Measurements from ENCODE around the gene LRFN3.
"Not testable (repeated sequence)": the region's sequence is repeated elsewhere in the genome, so short reads cannot be mapped to it uniquely, and the experiment has no call there.

LRFN3 gene

DNA sequence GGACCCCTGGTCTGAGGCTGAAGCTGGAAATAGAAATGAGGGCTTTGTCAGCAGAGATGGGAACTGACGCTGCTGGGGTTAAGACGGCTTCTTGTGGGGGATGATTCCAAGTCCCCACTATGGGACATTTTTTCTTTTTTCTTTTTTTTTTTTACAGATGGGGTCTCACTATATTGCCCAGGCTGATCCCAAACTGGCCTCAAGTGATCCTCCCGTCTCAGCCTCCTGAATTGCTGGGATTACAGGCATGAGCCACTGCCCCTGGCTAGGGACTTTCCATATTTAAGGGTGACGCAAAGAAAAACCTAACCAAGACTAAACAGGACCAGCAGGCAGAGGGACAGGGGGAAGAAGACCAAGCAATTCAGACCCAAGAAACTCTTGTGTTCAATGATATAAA, 10.0 kb downstream of the LRFN3 start:
- Mint-ChIP-seq H3K4me1 (peaks cover 47% of the 10 kb centered on the region), H3K4me3 (no peak overlapping the region), H3K9me3 (no peaks in the 10 kb centered on the region), H3K27me3 (no peaks in the 10 kb centered on the region), H3K36me3 (ENCODE audit: insufficient read depth) (peaks cover 25% of the 10 kb centered on the region), H3K27ac (ENCODE audit: low read depth) (peak overlapping the region; percentile 90)
- ATAC-seq (replicated peaks; ENCODE audit: extremely low read depth, poor library complexity, severe bottlenecking) (no peak), DNase-seq (ENCODE audit: low spot score in 2 of 2) (no peak)

- no peak overlapping the region for H3K4me3 Mint-ChIP-seq
- no peak for ATAC-seq (replicated peaks; ENCODE audit: extremely low read depth, poor library complexity, severe bottlenecking)
- H3K27ac Mint-ChIP-seq (ENCODE audit: low read depth) = no peak overlapping the region
- no peaks in the 10 kb centered on the region for H3K9me3 Mint-ChIP-seq
- H3K27me3 Mint-ChIP-seq = no peaks in the 10 kb centered on the region
- peaks cover 58% of the 10 kb centered on the region for H3K4me1 Mint-ChIP-seq
- peaks cover 28% of the 10 kb centered on the region for H3K36me3 Mint-ChIP-seq (ENCODE audit: insufficient read depth)
- DNase-seq (ENCODE audit: low spot score in 2 of 2) = no peak
These were observed 13.0 kb downstream of the LRFN3 start for GRCh38 chr19:35949131-35949530.

GRCh38 chr19:35955881-35956634, 19.9 kb downstream of the LRFN3 start:
- H3K4me3 Mint-ChIP-seq = no peak overlapping the region
- DNase-seq (ENCODE audit: low spot score in 2 of 2) (no peak), ATAC-seq (replicated peaks; ENCODE audit: extremely low read depth, poor library complexity, severe bottlenecking) (no peak)
- no peaks in the 10 kb centered on the region for H3K27me3 Mint-ChIP-seq
- no peak overlapping the region for H3K27ac Mint-ChIP-seq (ENCODE audit: low read depth)
- peaks cover 10% of the 10 kb centered on the region for H3K36me3 Mint-ChIP-seq (ENCODE audit: insufficient read depth)
- H3K4me1 Mint-ChIP-seq = peaks cover 59% of the 10 kb centered on the region
- no peaks in the 10 kb centered on the region for H3K9me3 Mint-ChIP-seq

DNA sequence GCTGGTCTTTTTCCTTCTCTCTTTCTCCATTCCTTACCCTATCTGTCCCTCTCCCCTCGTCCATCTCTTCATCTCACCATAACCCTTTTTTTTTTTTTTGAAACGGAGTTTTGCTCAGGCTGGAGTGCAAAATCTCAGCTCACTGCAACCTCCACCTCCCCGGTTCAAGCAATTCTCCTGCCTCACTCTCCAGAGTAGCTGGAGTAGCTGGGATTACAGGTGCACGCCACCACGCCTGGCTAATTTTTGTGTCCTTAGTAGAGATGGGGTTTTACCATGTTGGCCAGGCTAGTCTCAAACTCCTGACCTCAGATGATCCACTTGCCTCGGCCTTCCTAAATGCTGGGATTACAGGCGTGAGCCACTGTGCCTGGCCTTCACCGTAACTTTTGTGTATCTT, 21.2 kb downstream of the LRFN3 start:
- not testable (repeated sequence) for H3K4me3 Mint-ChIP-seq; H3K27me3 Mint-ChIP-seq; DNase-seq (ENCODE audit: low spot score in 2 of 2); ATAC-seq (replicated peaks; ENCODE audit: extremely low read depth, poor library complexity, severe bottlenecking); H3K9me3 Mint-ChIP-seq
- peaks cover 10% of the 10 kb centered on the region for H3K36me3 Mint-ChIP-seq (ENCODE audit: insufficient read depth)
- H3K4me1 Mint-ChIP-seq = peaks cover 50% of the 10 kb centered on the region
- peak overlapping the region; percentile 82 for H3K27ac Mint-ChIP-seq (ENCODE audit: low read depth)

DNA sequence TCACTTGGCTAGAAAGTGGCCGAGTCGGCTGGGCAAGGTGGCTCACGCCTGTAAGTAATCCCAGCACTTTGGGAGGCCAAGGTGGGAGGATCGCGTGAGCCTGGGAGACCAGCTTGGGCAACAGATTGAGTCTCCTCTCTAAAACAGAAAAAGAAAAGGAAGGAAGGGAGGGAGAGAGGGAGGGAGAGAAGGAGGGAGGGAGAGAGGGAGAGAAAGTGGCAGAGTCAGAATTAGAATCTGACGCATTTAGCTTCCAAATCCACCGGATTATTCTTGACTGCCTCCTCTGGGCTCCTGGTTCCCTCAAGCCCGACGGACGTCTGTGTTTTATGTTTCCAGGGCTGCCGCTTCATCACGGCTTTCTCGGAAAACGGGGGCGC, 22.5 kb downstream of the LRFN3 start:
- peaks cover 5% of the 10 kb centered on the region for H3K36me3 Mint-ChIP-seq (ENCODE audit: insufficient read depth)
- DNase-seq (ENCODE audit: low spot score in 2 of 2) (no peak), ATAC-seq (replicated peaks; ENCODE audit: extremely low read depth, poor library complexity, severe bottlenecking) (no peak)
- peaks cover 37% of the 10 kb centered on the region for H3K4me1 Mint-ChIP-seq
- no peaks in the 10 kb centered on the region for H3K27me3 Mint-ChIP-seq
- H3K4me3 Mint-ChIP-seq = peak overlapping the region; percentile 77
- H3K9me3 Mint-ChIP-seq = no peaks in the 10 kb centered on the region
- H3K27ac Mint-ChIP-seq (ENCODE audit: low read depth) = peak overlapping the region; percentile 68

GRCh38 chr19:35959040-35959967, 23.1 kb downstream of the LRFN3 start:
- DNase-seq (ENCODE audit: low spot score in 2 of 2) (peak; percentile 65 to 74), ATAC-seq (replicated peaks; ENCODE audit: extremely low read depth, poor library complexity, severe bottlenecking) (peak; percentile 98)
- Mint-ChIP-seq H3K4me1 (peaks cover 31% of the 10 kb centered on the region), H3K4me3 (peak overlapping the region; percentile 77), H3K27me3 (no peaks in the 10 kb centered on the region), H3K36me3 (ENCODE audit: insufficient read depth) (peaks cover 2% of the 10 kb centered on the region), H3K27ac (ENCODE audit: low read depth) (no peak overlapping the region), H3K9me3 (no peaks in the 10 kb centered on the region)

DNA sequence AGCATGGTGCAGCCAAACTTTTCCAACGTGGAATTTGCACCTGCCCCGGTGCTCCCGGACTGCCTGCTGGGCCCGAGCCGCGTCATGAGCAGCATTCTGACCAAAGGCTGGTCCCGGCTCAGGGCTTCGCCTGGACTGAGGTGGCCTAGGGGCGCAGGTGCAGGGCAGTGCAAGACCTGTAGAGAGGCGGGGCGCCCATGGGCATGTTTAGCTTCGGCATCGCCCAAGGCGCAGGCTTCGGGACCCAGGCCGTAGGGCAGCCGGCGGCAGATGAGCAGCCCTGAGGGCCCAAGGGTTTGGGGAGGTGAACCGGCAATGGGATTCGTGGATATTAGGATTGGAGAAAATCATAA, 23.8 kb downstream of the LRFN3 start:
- peak overlapping the region; percentile 77 for H3K4me3 Mint-ChIP-seq
- no peak overlapping the region for H3K27ac Mint-ChIP-seq (ENCODE audit: low read depth)
- no peaks in the 10 kb centered on the region for H3K27me3 Mint-ChIP-seq
- no peak for ATAC-seq (replicated peaks; ENCODE audit: extremely low read depth, poor library complexity, severe bottlenecking)
- H3K36me3 Mint-ChIP-seq (ENCODE audit: insufficient read depth) = peaks cover 2% of the 10 kb centered on the region
- peaks cover 29% of the 10 kb centered on the region for H3K4me1 Mint-ChIP-seq
- no peak for DNase-seq (ENCODE audit: low spot score in 2 of 2)
- H3K9me3 Mint-ChIP-seq = no peaks in the 10 kb centered on the region

DNA sequence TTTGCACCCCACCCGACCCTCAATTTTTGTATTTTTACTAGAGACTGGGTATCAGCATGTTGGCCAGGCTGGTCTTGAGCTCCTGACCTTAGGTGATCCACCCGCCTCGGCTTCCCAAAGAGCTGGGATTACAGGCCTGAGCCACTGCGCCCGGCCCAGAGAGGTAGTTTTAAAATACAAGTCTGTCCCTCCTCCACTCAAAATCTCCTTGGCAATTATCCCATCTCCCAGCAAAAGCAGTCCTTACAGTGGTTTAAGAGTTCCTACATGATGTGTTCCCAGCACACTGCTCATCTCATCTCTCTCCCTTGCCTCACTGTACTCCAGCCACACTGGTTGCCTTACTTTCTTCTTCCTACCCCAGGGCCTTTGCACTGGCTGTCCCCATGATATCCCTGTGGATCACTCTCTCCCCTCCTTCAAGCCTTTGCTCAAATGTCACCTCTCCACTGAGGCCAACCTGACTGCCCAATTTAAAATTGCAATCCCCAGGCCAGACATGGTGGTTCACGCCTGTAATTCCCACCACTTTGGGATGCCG, 24.3 kb downstream of the LRFN3 start:
- H3K27ac Mint-ChIP-seq (ENCODE audit: low read depth) = no peak overlapping the region
- no peaks in the 10 kb centered on the region for H3K9me3 Mint-ChIP-seq
- H3K36me3 Mint-ChIP-seq (ENCODE audit: insufficient read depth) = peaks cover 2% of the 10 kb centered on the region
- ATAC-seq (replicated peaks; ENCODE audit: extremely low read depth, poor library complexity, severe bottlenecking) (no peak), DNase-seq (ENCODE audit: low spot score in 2 of 2) (no peak)
- peak overlapping the region; percentile 54 for H3K4me3 Mint-ChIP-seq
- peaks cover 25% of the 10 kb centered on the region for H3K4me1 Mint-ChIP-seq
- no peaks in the 10 kb centered on the region for H3K27me3 Mint-ChIP-seq

- no peaks in the 10 kb centered on the region for H3K9me3 Mint-ChIP-seq
- ATAC-seq (replicated peaks; ENCODE audit: extremely low read depth, poor library complexity, severe bottlenecking) (no peak), DNase-seq (ENCODE audit: low spot score in 2 of 2) (no peak)
- no peaks in the 10 kb centered on the region for H3K36me3 Mint-ChIP-seq (ENCODE audit: insufficient read depth)
- no peak overlapping the region for H3K4me3 Mint-ChIP-seq
- no peak overlapping the region for H3K27ac Mint-ChIP-seq (ENCODE audit: low read depth)
- no peaks in the 10 kb centered on the region for H3K27me3 Mint-ChIP-seq
- peaks cover 34% of the 10 kb centered on the region for H3K4me1 Mint-ChIP-seq
These were observed 27.3 kb downstream of the LRFN3 start for GRCh38 chr19:35963514-35963913.

DNA sequence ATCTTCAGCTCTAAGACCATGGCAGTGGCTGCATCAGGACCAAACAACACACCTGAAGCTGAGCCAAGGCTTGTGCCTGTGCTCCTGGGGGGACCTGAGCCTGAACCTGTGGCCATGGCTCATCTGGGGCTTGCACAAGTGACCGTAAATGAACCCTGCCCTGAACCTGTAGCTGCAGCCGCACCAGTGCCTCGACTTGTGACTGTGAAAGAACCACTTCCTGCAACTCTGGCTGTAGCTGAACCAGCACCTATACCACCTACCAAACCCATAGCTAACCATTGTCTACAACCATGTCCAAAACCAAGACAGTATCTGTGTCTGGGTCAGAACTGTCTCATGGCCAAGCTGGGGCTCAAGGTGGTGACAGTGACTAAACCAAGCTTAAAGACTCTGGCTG, 30.6 kb downstream of the LRFN3 start:
- Mint-ChIP-seq H3K27me3 (no peaks in the 10 kb centered on the region), H3K4me3 (no peak overlapping the region), H3K27ac (ENCODE audit: low read depth) (no peak overlapping the region), H3K36me3 (ENCODE audit: insufficient read depth) (no peaks in the 10 kb centered on the region), H3K9me3 (no peaks in the 10 kb centered on the region), H3K4me1 (peaks cover 29% of the 10 kb centered on the region)
- DNase-seq (ENCODE audit: low spot score in 2 of 2) = no peak
- ATAC-seq (replicated peaks; ENCODE audit: extremely low read depth, poor library complexity, severe bottlenecking) = peak; percentile 62

- no peak overlapping the region for H3K27ac Mint-ChIP-seq (ENCODE audit: low read depth)
- ATAC-seq (replicated peaks; ENCODE audit: extremely low read depth, poor library complexity, severe bottlenecking) (no peak), DNase-seq (ENCODE audit: low spot score in 2 of 2) (no peak)
- no peak overlapping the region for H3K4me3 Mint-ChIP-seq
- H3K4me1 Mint-ChIP-seq = peaks cover 8% of the 10 kb centered on the region
- H3K27me3 Mint-ChIP-seq = peaks cover 9% of the 10 kb centered on the region
- no peaks in the 10 kb centered on the region for H3K36me3 Mint-ChIP-seq (ENCODE audit: insufficient read depth)
- no peaks in the 10 kb centered on the region for H3K9me3 Mint-ChIP-seq
These were observed 37.3 kb downstream of the LRFN3 start for GRCh38 chr19:35973487-35973886.

DNA sequence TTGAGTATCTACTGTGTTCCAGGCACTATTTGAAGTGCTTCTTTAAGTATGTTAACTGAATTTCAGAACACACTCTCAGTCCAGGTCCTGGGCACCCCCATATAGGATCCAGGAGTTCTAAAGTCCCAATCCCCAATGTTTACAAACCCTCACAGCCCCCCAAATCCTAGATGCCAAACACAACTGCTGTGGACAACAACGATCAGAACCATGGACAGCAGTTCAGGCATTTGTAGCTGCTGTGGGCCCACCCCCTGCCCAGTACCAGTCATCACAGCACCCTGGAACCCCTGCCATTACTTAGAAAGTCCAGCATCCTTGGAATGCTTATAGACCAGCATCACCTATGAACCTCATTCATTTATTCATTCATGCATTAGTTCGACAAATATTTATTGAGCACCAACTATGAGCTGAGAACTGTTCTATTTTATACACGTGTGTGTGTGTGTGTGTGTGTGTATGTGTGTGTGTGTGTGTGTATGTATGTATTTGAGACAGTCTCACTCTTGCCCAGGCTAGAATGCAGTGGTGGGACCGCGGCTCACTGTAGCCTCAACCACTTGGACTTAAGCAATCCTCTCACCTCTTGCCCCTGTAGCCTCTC, 39.5 kb downstream of the LRFN3 start:
- no peaks in the 10 kb centered on the region for H3K36me3 Mint-ChIP-seq (ENCODE audit: insufficient read depth)
- no peaks in the 10 kb centered on the region for H3K4me1 Mint-ChIP-seq
- no peak for DNase-seq (ENCODE audit: low spot score in 2 of 2)
- H3K27me3 Mint-ChIP-seq = peaks cover 21% of the 10 kb centered on the region
- H3K27ac Mint-ChIP-seq (ENCODE audit: low read depth) = no peak overlapping the region
- H3K4me3 Mint-ChIP-seq = no peak overlapping the region
- ATAC-seq (replicated peaks; ENCODE audit: extremely low read depth, poor library complexity, severe bottlenecking) = no peak
- no peaks in the 10 kb centered on the region for H3K9me3 Mint-ChIP-seq

Data from central memory CD8-positive, alpha-beta T cell (primary cell).